HG02763 (cell line): ENCODE results near the gene KCTD16.

Source experiments
- ATAC-seq: cut with Tn5 transposase; IDR thresholded peaks from one replicate; pipeline ENCODE4 v1.9.1; 2021; ENCODE audit warnings: mild to moderate bottlenecking, moderate library complexity; ENCODE audit not compliant: unreplicated experiment

KCTD16 gene

GRCh38 chr5:144276034-144276822 is 105.6 kb downstream of the KCTD16 start:
- ATAC-seq: no peak

GRCh38 chr5:144281784-144282183 is 111.1 kb downstream of the KCTD16 start:
- ATAC-seq: no peak

- ATAC-seq: no peak
Measured at GRCh38 chr5:144284036-144284435, 113.4 kb downstream of the KCTD16 start.

GRCh38 chr5:144284931-144285502 is 114.3 kb downstream of the KCTD16 start:
- no peak for ATAC-seq

- no peak for ATAC-seq
Measured at GRCh38 chr5:144289277-144289676, 118.6 kb downstream of the KCTD16 start.

- no peak for ATAC-seq
Measured at GRCh38 chr5:144292029-144292428, 121.4 kb downstream of the KCTD16 start.

- ATAC-seq: no peak
Measured at GRCh38 chr5:144295284-144295683, 124.6 kb downstream of the KCTD16 start.

GRCh38 chr5:144297081-144297480 is 126.4 kb downstream of the KCTD16 start:
- ATAC-seq: no peak

- no peak for ATAC-seq
Measured at GRCh38 chr5:144298658-144299057, 128.0 kb downstream of the KCTD16 start.

GRCh38 chr5:144304688-144305087 is 134.0 kb downstream of the KCTD16 start:
- no peak for ATAC-seq

GRCh38 chr5:144307736-144308135 is 137.1 kb downstream of the KCTD16 start:
- no peak for ATAC-seq

GRCh38 chr5:144308174-144308573 is 137.5 kb downstream of the KCTD16 start:
- ATAC-seq: no peak

GRCh38 chr5:144308906-144309670 is 138.4 kb downstream of the KCTD16 start:
- no peak for ATAC-seq

GRCh38 chr5:144310621-144311020 is 139.9 kb downstream of the KCTD16 start:
- ATAC-seq: no peak

GRCh38 chr5:144313147-144313726 is 142.6 kb downstream of the KCTD16 start:
- ATAC-seq: no peak

GRCh38 chr5:144315026-144315425 is 144.4 kb downstream of the KCTD16 start:
- ATAC-seq: no peak

GRCh38 chr5:144315994-144316634 is 145.4 kb downstream of the KCTD16 start:
- no peak for ATAC-seq

- no peak for ATAC-seq
Measured at GRCh38 chr5:144318011-144318410, 147.3 kb downstream of the KCTD16 start.

GRCh38 chr5:144318460-144318859 is 147.8 kb downstream of the KCTD16 start:
- ATAC-seq: no peak

GRCh38 chr5:144323181-144323580 is 152.5 kb downstream of the KCTD16 start:
- ATAC-seq: no peak

- no peak for ATAC-seq
Measured at GRCh38 chr5:144325532-144325931, 154.9 kb downstream of the KCTD16 start.
